NB4 (cell line): ENCODE measurements around the gene NIF3L1.

Experiments used
- MYC ChIP-seq: IDR thresholded peaks from 2 replicates; pipeline ENCODE4 v1.6.1; 2011; ENCODE audit warnings: low read depth, low read length
- POLR2A ChIP-seq: IDR thresholded peaks from 2 replicates; pipeline ENCODE4 v1.6.1; 2011; ENCODE audit warnings: mild to moderate bottlenecking; ENCODE audit not compliant: insufficient read length; ENCODE audit errors: extremely low read depth
- TF ChIP-seq, protein P1 (sequence below): IDR thresholded peaks from one replicate; pipeline ENCODE4 v1.5.1; 2012; ENCODE audit warnings: low read depth, low read length
- TF ChIP-seq, protein P2 (sequence below): IDR thresholded peaks from 2 replicates; pipeline ENCODE4 v1.6.1; 2011; ENCODE audit warnings: low read depth, low read length

DNA sequence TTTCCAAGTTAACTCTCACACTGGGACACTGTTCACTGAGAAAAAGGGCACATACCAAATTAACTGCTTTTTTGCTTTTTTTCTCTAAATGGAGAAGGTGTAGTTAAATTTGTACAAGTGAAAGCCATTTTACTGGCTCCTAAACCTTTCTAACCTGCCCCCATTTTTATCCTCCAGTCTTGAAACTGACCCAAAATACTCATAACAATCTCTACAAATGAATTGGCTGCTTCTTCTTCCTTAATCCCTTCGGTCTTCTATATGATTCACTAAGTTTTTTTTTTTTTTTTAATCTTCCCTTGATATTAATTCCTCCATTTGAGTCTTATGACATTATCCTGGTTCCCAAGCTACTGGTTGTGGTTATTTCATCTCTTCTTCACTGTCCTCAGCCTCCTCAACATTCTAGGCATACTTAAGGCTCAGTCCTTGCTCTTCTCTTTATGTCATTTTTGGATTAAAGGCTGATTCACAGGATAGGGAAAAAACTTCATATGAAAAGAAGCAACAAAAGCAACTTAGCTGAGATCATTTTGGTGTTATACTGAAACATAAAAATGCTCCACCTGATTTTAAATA lies 54.4 kb downstream of the NIF3L1 start:
- TF ChIP-seq POLR2A, result no peak
- TF ChIP-seq, protein P1, sequence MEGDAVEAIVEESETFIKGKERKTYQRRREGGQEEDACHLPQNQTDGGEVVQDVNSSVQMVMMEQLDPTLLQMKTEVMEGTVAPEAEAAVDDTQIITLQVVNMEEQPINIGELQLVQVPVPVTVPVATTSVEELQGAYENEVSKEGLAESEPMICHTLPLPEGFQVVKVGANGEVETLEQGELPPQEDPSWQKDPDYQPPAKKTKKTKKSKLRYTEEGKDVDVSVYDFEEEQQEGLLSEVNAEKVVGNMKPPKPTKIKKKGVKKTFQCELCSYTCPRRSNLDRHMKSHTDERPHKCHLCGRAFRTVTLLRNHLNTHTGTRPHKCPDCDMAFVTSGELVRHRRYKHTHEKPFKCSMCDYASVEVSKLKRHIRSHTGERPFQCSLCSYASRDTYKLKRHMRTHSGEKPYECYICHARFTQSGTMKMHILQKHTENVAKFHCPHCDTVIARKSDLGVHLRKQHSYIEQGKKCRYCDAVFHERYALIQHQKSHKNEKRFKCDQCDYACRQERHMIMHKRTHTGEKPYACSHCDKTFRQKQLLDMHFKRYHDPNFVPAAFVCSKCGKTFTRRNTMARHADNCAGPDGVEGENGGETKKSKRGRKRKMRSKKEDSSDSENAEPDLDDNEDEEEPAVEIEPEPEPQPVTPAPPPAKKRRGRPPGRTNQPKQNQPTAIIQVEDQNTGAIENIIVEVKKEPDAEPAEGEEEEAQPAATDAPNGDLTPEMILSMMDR, result no peak
- no peak for TF ChIP-seq MYC
- TF ChIP-seq, protein P2, sequence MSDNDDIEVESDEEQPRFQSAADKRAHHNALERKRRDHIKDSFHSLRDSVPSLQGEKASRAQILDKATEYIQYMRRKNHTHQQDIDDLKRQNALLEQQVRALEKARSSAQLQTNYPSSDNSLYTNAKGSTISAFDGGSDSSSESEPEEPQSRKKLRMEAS, result no peak
